ENCODE measurements around the gene CD19.
"Not testable (repeated sequence)": the region's sequence is repeated elsewhere in the genome, so short reads cannot be mapped to it uniquely, and the experiment has no call there.

DNA sequence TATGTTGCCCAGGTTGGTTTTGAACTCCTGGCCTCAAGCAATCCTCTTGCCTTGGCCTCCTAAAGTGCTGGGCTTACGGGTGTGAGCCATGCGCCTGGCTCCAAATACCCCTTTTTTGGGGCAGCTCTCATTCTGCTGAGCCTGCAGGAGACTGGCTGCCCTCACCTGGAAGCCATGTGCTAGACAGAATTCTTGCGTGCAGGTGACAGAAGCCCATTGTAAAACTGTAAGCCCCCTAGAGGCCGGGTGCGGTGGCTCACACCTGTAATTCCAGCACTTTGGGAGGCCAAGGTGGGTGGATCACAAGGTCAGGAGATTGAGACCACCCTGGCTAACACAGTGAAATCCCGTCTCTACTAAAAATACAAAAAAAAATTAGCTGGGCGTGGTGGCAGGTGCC is 48.6 kb downstream of the CD19 start:
- not testable (repeated sequence) for TF ChIP-seq POLR2A, CTCF (IDR thresholded peaks at IDR 0.05)

Data from upper lobe of left lung (tissue), 4 donors.